ENCODE measurements around the gene GBE1. TPM values are rescaled to one million over a fixed set of nuclear protein-coding genes. Genes with fewer than 3 reads are reported as not detected.

GBE1 gene
- total RNA-seq, 3 donors from 2014 or later = 34.4 to 148 (median 49.8) TPM

DNA sequence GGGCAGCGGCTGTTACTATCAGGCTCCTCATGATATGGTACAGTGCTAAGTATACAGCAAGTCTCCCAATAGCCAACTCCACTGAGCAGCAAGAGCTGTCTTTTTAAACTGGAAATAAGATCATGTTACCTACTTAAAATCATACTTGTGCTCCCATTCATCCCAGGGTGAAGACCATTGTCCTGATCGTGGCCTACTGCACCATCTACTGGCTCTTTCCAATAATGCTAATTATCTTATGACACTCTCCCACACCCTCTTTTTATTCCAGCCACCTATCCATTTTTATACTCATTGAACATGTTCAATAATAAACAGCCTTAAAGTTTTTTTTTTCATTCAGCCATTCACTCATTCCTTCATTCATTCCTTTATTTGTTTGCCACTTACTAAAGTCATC, 117.7 kb downstream of the GBE1 start:
- DNase-seq (ENCODE audit: low spot score in 2 of 2) = no peak
- H3K36me3 ChIP-seq = no peaks in the 10 kb centered on the region
- no peaks in the 10 kb centered on the region for H3K27me3 ChIP-seq
- H3K9me3 ChIP-seq = no peaks in the 10 kb centered on the region
- no peak overlapping the region for H3K4me3 ChIP-seq
- intact Hi-C loops (cut with DNase I; ENCODE audit: low total_unique reads) = no loop called here
- TF ChIP-seq CTCF (IDR thresholded peaks at IDR 0.05) (peak in 1 of 3 donors; percentile 15), POLR2A (IDR thresholded peaks at IDR 0.05) (no peak)
- no peak overlapping the region for H3K27ac ChIP-seq
- H3K4me1 ChIP-seq = no peaks in the 10 kb centered on the region

- intact Hi-C loops (cut with DNase I; ENCODE audit: low total_unique reads) = no loop called here
- no peak for DNase-seq (ENCODE audit: low spot score in 2 of 2)
- Histone ChIP-seq H3K4me1 (no peaks in the 10 kb centered on the region), H3K4me3 (no peak overlapping the region), H3K36me3 (no peaks in the 10 kb centered on the region), H3K9me3 (no peaks in the 10 kb centered on the region), H3K27me3 (no peaks in the 10 kb centered on the region), H3K27ac (no peak overlapping the region)
- TF ChIP-seq POLR2A (IDR thresholded peaks at IDR 0.05) (no peak), CTCF (IDR thresholded peaks at IDR 0.05) (no peak), POLR2AphosphoS5 (IDR thresholded peaks at IDR 0.05) (no peak)
These were observed 123.0 kb downstream of the GBE1 start for GRCh38 chr3:81638480-81638879.

DNA sequence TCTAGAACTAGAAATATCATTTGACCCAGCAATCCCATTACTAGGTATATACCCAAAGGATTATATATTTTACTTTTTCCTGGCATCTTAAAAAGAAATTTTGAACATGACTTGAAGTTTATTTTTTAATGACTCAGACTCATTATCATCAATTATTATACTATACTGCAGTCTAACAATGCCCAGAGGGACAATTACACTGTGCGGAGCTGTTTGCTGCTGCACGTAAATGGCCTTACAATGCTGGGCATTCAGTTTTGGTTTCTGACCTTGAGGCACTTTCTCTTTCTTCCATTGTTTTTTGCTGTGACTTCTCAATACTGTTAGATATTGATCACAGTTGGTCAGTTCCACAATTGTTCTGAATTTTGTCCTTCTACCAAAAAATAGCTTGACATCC, 128.8 kb downstream of the GBE1 start:
- H3K9me3 ChIP-seq = no peaks in the 10 kb centered on the region
- intact Hi-C loops (cut with DNase I; ENCODE audit: low total_unique reads) = no loop called here
- no peak overlapping the region for H3K27ac ChIP-seq
- TF ChIP-seq CTCF (IDR thresholded peaks at IDR 0.05) (no peak), POLR2A (IDR thresholded peaks at IDR 0.05) (no peak), POLR2AphosphoS5 (IDR thresholded peaks at IDR 0.05) (no peak)
- no peaks in the 10 kb centered on the region for H3K36me3 ChIP-seq
- DNase-seq (ENCODE audit: low spot score in 2 of 2) = no peak
- no peak overlapping the region for H3K4me3 ChIP-seq
- H3K27me3 ChIP-seq = no peaks in the 10 kb centered on the region
- no peaks in the 10 kb centered on the region for H3K4me1 ChIP-seq

DNA sequence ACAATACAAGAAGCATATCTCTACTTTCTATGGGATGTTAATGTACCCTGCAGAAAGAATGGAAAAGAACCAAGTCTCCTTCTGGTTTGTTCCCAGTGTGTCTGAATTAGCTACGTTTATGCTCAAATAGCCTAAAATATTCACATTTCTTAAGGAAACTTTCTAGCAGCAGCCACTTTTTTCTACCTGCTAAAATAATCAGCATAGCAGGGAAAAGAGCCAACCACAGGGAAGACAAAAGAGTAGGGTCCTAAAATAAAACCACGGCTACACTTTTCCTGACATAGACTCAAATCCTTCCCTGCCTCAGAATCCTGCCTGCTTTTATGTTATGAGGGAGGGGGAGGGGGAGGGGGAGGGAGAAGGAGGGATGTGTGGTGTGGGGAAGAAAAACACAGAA, 136.7 kb downstream of the GBE1 start:
- no peaks in the 10 kb centered on the region for H3K4me1 ChIP-seq
- H3K4me3 ChIP-seq = no peak overlapping the region
- H3K9me3 ChIP-seq = no peaks in the 10 kb centered on the region
- DNase-seq (ENCODE audit: low spot score in 2 of 2) = no peak
- intact Hi-C loops (cut with DNase I; ENCODE audit: low total_unique reads) = loop anchor here (1.0 to 5.0 kb wide), 2 partner anchors 13 to 1263 kb away; no protein-coding TSS in a partner anchor
- no peak overlapping the region for H3K27ac ChIP-seq
- H3K27me3 ChIP-seq = no peaks in the 10 kb centered on the region
- H3K36me3 ChIP-seq = no peaks in the 10 kb centered on the region
- TF ChIP-seq CTCF (IDR thresholded peaks at IDR 0.05) = no peak
- no peak for TF ChIP-seq POLR2A (IDR thresholded peaks at IDR 0.05)
- no peak for TF ChIP-seq POLR2AphosphoS5 (IDR thresholded peaks at IDR 0.05)

GRCh38 chr3:81622395-81622794, 139.1 kb downstream of the GBE1 start:
- Histone ChIP-seq H3K4me3 (no peak overlapping the region), H3K27me3 (no peaks in the 10 kb centered on the region), H3K4me1 (no peaks in the 10 kb centered on the region), H3K27ac (no peak overlapping the region), H3K9me3 (no peaks in the 10 kb centered on the region), H3K36me3 (no peaks in the 10 kb centered on the region)
- intact Hi-C loops (cut with DNase I; ENCODE audit: low total_unique reads) = no loop called here
- no peak for TF ChIP-seq POLR2A (IDR thresholded peaks at IDR 0.05)
- TF ChIP-seq CTCF (IDR thresholded peaks at IDR 0.05) = no peak
- no peak for TF ChIP-seq POLR2AphosphoS5 (IDR thresholded peaks at IDR 0.05)
- DNase-seq (ENCODE audit: low spot score in 2 of 2) = no peak

Measured in breast epithelium (tissue), 4 donors.